NCI-H2196 treated with DMSO at 0.1 percent for 48 hours (cell line): ENCODE results near the gene LZIC.
A peak's percentile ranks its signal among the peaks of the same experiment; 100 is the strongest.

ENCODE experiments used
- DNase-seq: peaks from one replicate; lab custom pipeline; 2025; ENCODE audit not compliant: unreplicated experiment; lab: John Stamatoyannopoulos, UW

The LZIC gene

GRCh38 chr1:9910423-9911178, 32.6 kb downstream of the LZIC start:
- peak; percentile 98 for DNase-seq

- peak; percentile 98 for DNase-seq
These were observed 33.1 kb downstream of the LZIC start, which contains the start of gene CTNNBIP1 for GRCh38 chr1:9910076-9910422. TSS of gene CTNNBIP1 (minus strand) at chr1:9910269. CDS start at chr1:9872064, 38,205 bp downstream.

GRCh38 chr1:9909234-9910046, 33.8 kb downstream of the LZIC start:
- no peak for DNase-seq

DNA sequence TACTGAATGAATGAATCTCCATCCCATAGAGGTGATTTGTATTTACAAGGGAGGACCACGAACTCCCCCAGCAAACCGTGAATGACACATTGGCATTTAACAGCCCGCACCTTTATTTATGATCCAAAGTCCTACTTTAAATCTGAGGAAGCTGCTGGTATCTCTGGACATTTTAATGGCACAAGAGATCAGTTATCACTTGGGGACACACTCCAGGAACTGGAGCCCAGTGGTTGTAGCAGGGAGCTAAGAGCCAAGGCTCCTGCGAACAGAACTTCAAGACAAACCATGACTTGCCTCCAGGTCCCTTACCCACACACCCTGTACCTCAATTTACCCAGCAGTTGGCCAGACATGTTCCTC, 34.3 kb downstream of the LZIC start:
- DNase-seq: no peak

DNA sequence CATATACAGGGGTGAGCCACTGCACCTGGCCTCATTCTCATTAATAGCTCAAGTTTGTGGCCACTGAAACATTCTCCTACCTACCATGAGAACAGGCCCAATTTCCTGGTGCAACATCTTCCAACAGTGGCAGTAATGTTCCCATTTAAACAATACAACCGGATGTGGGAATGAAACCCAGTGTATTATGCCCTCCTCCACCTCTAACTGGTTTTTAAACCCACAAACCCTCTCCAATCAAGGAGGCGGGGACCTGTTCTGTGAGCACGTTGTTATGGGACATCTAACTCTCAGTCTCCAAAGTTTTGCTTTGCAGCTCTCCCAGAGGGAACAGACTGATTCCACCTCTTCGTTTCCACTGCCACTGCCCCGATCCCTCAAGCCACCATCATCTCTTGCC, 35.8 kb downstream of the LZIC start:
- no peak for DNase-seq

GRCh38 chr1:9906466-9906865, 36.7 kb downstream of the LZIC start:
- no peak for DNase-seq

GRCh38 chr1:9905010-9905409, 38.2 kb downstream of the LZIC start:
- DNase-seq: no peak

DNA sequence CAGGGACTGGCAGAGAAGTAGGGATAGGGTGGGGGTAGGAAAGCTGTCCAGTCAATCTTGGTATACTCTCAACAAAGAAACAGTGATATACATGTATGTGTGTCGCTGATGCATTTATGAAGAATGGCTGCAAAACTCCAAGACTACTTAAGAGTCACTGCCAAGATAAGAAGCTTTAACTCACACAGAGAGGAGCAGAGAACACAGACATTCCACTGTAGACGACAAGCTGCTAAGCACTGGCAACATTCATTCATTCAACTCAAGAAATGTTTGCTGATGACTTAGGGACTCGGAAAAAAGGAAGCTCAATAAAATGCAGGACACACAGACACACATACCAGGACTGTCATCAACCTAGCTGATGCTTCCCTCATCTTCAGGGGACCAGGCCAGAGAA, 38.6 kb downstream of the LZIC start:
- no peak for DNase-seq

DNA sequence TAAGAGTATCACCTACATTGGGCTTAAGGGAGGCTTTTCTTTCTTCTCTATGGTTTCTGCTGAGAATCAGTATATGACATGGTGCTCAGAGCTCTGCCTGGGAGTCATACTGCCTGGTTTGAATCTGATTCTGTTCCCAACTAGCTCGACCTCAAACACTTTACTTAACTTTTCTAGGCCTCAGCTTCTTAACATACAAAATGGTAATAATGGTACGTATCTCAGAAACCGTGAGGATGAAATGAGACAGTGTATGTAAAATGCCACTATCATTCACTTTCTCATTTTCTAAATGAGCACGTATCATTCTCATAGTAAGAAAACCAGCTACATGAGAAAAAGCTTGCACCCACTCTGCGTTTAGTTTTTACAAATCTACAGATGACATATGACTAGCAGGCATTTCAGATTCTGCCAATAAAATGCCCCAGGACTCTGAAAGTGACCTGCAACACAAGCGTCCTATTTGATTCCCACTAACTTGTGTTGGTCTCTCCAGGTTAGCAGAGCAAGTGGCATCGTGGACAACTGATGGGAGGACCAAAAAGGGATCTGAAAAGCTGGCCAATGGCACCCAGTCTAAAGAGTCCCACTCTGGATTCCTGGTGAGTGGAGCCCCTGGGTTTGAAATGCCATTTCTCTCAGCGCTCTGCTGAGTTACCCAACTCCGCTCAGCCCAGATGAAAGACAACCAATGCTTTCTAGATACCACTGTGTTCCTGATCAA, 39.2 kb downstream of the LZIC start:
- DNase-seq: no peak

DNA sequence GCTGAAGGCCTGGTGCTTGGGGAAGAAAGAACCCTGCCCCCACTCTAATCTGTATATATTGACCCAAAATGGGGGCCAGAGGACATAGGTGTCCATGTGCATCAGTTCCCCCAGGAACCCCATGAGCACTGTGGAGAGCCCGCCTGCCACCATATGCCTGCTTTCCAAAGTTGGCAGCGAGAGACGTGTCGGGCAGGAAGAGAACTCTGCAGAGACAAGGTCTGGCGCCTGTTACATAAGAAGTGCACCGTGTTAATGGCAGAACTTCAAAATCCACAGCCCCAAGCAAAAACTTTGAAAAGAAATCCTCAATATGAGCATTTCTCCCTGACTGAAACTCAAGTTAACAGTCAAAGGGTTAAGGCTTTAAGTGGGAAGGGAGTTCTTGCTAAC, 41.1 kb downstream of the LZIC start:
- no peak for DNase-seq

- no peak for DNase-seq
These were observed 41.8 kb downstream of the LZIC start for GRCh38 chr1:9901148-9902059.

GRCh38 chr1:9900142-9901043, 42.8 kb downstream of the LZIC start:
- DNase-seq: peak; percentile 86

- no peak for DNase-seq
These were observed 49.1 kb downstream of the LZIC start for GRCh38 chr1:9894115-9894514.

DNA sequence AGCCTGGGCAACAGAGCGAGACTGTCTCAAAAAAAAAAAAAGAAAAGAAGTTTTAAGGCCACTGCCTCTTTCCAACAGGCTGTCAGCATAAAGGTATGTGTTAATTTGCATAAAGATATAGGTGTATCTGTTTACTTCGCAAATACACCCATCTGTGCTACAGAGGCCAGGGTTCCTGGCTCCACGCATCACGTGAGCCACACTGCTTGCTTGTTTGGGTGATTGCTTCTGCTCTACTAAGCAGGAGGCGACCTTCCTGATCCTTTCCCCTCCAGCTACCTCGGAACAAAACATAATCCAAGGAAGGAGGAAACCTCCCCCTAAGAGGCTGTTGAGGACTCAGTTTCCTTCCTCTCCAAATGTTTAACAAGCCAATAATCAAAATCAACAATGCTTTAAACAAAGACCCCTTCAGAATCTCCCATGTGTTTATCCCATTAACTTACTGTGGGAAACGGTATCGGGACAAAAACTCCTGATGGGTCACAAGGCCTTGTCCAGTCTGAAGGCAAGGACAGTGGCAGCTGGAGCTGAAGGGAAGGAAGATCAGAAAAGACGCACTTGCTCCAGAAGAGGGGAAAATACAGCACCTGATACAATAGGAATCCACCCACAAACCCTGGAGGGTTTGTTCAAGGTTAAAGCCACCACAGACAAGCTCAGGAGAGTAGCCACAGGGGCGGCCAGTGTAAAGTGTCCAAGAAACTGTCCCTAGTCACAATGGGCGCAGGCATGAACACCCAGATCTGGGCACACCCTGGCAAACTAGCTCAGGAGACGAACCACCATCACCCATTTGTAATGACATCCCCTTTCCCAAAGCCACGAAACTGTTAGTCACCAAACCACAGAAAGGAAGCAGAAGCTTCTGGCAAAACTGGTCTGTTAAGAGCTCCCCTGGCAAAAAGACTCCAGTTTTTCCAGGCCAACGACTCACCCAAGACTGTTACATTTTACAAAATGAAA, 50.3 kb downstream of the LZIC start:
- no peak for DNase-seq

DNA sequence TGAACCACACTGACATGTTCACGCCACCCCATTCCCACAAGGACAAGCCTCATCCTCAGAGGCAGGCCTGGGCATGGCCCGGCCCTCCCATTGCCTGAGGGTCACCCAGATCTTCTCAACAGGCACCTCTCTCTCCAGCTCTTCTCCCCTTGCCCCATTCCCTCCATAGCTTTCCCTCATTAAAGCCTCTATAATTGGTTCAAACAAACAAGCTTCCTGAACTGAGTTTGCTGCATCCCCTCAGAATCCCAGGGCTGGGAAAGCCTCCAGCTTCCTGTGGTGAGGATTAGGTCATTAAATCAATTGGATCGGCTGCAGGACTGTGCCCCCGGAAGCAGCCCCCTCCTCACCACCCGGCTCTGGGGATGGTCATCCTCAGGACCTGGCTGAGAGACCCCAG, 52.0 kb downstream of the LZIC start:
- DNase-seq: no peak

GRCh38 chr1:9890224-9890731, 52.9 kb downstream of the LZIC start:
- DNase-seq: no peak

- no peak for DNase-seq
These were observed 53.8 kb downstream of the LZIC start for GRCh38 chr1:9889411-9889810.

- DNase-seq: no peak
These were observed 54.3 kb downstream of the LZIC start for GRCh38 chr1:9888886-9889285.
